Peyer's patch (tissue), 4 donors: ENCODE measurements around the gene SLC7A5.

Experiments used
- POLR2A ChIP-seq, 2 donors: fragments of 450-650 bp; IDR thresholded peaks; one replicate each; pipeline ENCODE4 v1.5.1; 2017; ENCODE audit warnings: antibody characterized with exemption in 2 of 2, mild to moderate bottlenecking in 2 of 2, moderate library complexity in 2 of 2
- TF ChIP-seq, protein P1 (sequence below), 6 experiments: fragments of 450-650 bp in 4 of 6; fragments of 200-600 bp in 2 of 6; sonication (generic) in 1 of 6; IDR thresholded peaks; one replicate each; pipeline ENCODE4 v1.5.1; 2017 to 2019; ENCODE audit warnings: antibody characterized with exemption in 6 of 6, mild to moderate bottlenecking in 3 of 6, moderate library complexity in 1 of 6

DNA sequence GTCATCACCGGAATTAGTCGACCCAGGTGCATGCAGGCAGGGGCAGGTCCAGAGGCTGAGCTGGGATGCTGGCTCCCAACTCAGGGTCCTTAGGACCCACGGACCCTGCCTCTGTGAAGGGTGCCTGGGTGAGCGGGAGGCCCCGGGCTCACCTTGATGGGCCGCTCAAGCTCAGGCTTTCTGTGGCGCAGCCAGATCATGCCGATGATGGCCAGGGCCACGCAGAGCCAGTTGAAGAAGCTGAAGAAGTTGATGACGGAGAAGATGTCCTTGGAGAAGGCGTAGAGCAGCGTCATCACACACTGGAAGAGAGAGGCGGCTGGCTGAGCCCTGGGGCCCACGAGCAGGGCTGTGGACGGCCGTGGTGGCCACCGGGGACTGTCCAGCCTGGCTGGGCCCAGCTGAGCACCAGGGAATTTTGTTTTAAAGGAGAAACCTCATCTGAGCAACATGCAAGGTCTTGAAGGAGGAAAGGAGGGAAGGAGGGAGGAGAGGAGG, 32.9 kb downstream of the SLC7A5 start:
- TF ChIP-seq, protein P1, sequence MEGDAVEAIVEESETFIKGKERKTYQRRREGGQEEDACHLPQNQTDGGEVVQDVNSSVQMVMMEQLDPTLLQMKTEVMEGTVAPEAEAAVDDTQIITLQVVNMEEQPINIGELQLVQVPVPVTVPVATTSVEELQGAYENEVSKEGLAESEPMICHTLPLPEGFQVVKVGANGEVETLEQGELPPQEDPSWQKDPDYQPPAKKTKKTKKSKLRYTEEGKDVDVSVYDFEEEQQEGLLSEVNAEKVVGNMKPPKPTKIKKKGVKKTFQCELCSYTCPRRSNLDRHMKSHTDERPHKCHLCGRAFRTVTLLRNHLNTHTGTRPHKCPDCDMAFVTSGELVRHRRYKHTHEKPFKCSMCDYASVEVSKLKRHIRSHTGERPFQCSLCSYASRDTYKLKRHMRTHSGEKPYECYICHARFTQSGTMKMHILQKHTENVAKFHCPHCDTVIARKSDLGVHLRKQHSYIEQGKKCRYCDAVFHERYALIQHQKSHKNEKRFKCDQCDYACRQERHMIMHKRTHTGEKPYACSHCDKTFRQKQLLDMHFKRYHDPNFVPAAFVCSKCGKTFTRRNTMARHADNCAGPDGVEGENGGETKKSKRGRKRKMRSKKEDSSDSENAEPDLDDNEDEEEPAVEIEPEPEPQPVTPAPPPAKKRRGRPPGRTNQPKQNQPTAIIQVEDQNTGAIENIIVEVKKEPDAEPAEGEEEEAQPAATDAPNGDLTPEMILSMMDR (IDR thresholded peaks at IDR 0.05): no peak
- no peak for TF ChIP-seq POLR2A (IDR thresholded peaks at IDR 0.05)
